HFFc6 (cell line): ENCODE measurements around the gene GPATCH2. TPM values are rescaled to one million over a fixed set of nuclear protein-coding genes. Genes with fewer than 3 reads are reported as not detected.

Source experiments
- DNase-seq: peaks from one replicate; pipeline ENCODE4 v3.0.0-alpha.2; 2018
- H3K27ac Mint-ChIP-seq: 2 replicates; pipeline ENCODE4 v1.8.0; 2020; ENCODE audit warnings: mild to moderate bottlenecking, mixed read lengths
- H3K27me3 Mint-ChIP-seq: 2 replicates; pipeline ENCODE4 v1.8.0; 2021; ENCODE audit warnings: mild to moderate bottlenecking, moderate library complexity, mixed read lengths; ENCODE audit not compliant: insufficient read depth
- H3K36me3 Mint-ChIP-seq: 2 replicates; pipeline ENCODE4 v1.8.0; 2021; ENCODE audit warnings: low read depth, mixed read lengths
- H3K4me1 Mint-ChIP-seq: 2 replicates; pipeline ENCODE4 v1.8.0; 2020; ENCODE audit warnings: low read depth, mixed read lengths
- H3K4me3 Mint-ChIP-seq: 2 replicates; pipeline ENCODE4 v1.8.0; 2020; ENCODE audit warnings: mild to moderate bottlenecking, moderate library complexity, mixed read lengths
- H3K9me3 Mint-ChIP-seq: 2 replicates; pipeline ENCODE4 v1.8.0; 2020; ENCODE audit warnings: mild to moderate bottlenecking, mixed read lengths
- CTCF ChIP-seq: fragments of 200-600 bp; sonication (generic); IDR thresholded peaks from 2 replicates; pipeline ENCODE4 v1.5.0; 2021; ENCODE audit warnings: antibody characterized with exemption, mild to moderate bottlenecking
- total RNA-seq, 6 experiments: library from RNA; stranded (reverse); fragmentation: NEBNext Ultra II Directional; extraction: Animal tissue kit (Norgen Biotek cat#: 25700); gene quantifications; 2 replicates in 1 of 6; 3 replicates in 5 of 6; pipeline ENCODE4 v1.2.3, GENCODE V29; 2021

Gene GPATCH2
- total RNA-seq, 6 experiments from 2014 or later = 8.1 to 11.5 (median 9.8) TPM

DNA sequence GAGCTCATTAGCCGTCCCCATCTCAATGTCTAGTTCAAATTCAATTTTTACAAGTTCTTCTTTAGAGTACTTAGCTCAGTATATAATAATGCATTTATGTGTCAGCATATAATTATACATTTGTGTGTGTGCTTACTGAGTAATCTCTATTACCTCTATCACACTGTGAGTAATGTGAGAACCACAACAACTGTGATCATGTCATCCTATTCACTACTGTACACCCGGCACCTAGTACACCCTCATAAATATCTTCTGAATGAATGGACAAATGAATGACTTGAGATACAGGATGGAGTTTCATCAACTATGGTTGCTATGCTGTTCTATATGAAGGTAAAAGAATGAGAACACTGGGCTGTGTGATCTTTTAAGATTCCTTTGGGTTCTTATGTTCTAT lies 124.0 kb downstream of the GPATCH2 start:
- H3K4me3 Mint-ChIP-seq = no peak overlapping the region
- peak overlapping the region; percentile 31 for H3K27ac Mint-ChIP-seq
- H3K9me3 Mint-ChIP-seq = no peaks in the 10 kb centered on the region
- H3K36me3 Mint-ChIP-seq = peaks cover 16% of the 10 kb centered on the region
- DNase-seq = peak; percentile 28
- H3K27me3 Mint-ChIP-seq = no peaks in the 10 kb centered on the region
- peaks cover 12% of the 10 kb centered on the region for H3K4me1 Mint-ChIP-seq
- TF ChIP-seq CTCF = no peak

GRCh38 chr1:217498209-217498608 lies 132.7 kb downstream of the GPATCH2 start:
- Mint-ChIP-seq H3K36me3 (peaks cover 11% of the 10 kb centered on the region), H3K27me3 (no peaks in the 10 kb centered on the region), H3K27ac (no peak overlapping the region), H3K4me1 (peaks cover 4% of the 10 kb centered on the region), H3K9me3 (no peaks in the 10 kb centered on the region), H3K4me3 (no peak overlapping the region)
- no peak for TF ChIP-seq CTCF
- no peak for DNase-seq

DNA sequence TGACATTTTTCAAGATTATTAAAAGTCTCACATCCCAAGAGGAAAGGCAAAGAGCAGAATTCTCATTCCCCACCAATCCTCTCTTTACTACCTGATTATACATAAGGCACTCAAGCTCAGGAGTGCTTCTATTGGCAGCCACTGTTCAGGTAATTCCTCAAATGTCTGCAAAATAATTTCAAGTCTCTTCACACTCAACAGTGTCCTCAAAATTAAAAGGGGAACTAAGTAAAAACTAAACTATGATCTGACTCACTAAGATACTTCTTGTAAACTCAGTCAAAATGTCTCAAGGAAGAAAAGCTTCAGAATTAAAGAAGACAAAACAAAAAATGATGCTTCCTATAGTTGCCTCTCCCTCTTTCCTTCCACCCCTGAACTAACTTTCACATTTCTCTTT lies 135.6 kb downstream of the GPATCH2 start:
- Mint-ChIP-seq H3K4me3 (no peak overlapping the region), H3K36me3 (peaks cover 18% of the 10 kb centered on the region), H3K9me3 (no peaks in the 10 kb centered on the region), H3K27me3 (no peaks in the 10 kb centered on the region), H3K27ac (no peak overlapping the region), H3K4me1 (peaks cover 8% of the 10 kb centered on the region)
- no peak for TF ChIP-seq CTCF
- no peak for DNase-seq

DNA sequence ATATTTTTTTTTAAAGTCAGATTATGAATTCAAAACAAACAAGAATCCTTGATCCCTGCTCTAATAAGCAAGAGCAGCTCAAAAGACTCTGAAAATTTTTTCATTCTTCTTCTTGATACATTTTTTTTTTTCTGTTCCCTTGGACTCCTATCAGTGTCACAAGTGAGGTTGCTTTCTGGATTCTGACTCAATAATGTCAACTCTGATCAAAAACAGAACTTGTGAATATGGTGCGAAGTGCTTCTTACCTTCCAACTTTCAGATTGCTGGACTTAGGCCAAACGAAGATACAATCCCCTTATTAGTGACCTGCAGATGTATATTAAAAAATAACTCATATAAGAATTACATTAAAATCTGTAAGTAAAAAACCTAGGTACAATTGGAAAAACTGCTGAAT lies 136.1 kb downstream of the GPATCH2 start:
- no peak for TF ChIP-seq CTCF
- Mint-ChIP-seq H3K36me3 (peaks cover 21% of the 10 kb centered on the region), H3K4me1 (peaks cover 8% of the 10 kb centered on the region), H3K9me3 (no peaks in the 10 kb centered on the region), H3K4me3 (no peak overlapping the region), H3K27ac (no peak overlapping the region), H3K27me3 (no peaks in the 10 kb centered on the region)
- no peak for DNase-seq

- Mint-ChIP-seq H3K4me1 (peaks cover 8% of the 10 kb centered on the region), H3K9me3 (no peaks in the 10 kb centered on the region), H3K36me3 (peaks cover 21% of the 10 kb centered on the region), H3K4me3 (no peak overlapping the region), H3K27me3 (peaks cover 1% of the 10 kb centered on the region; the same call in 1 of the 2 replicates), H3K27ac (no peak overlapping the region)
- DNase-seq = peak; percentile 25
- TF ChIP-seq CTCF = no peak
Observed at GRCh38 chr1:217493290-217493689, 137.6 kb downstream of the GPATCH2 start.

DNA sequence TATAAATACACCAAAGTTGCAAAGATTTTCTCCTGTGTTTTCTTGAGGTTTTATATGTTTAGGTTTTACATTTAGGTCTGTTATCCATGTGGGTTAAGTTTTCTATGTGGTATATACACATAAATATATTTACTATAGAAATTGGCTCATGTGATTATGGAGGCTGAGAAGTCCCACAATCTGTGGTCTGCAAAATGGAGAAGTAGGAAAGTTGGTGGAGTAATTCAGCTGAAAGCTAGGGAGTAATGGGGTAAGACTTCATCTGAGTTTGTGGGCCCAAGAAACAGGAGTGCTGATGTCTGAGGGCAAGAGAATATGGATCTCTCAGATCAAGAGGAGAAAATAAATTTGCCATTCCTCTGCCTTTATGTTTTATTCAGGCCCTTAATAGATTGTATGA lies 146.0 kb downstream of the GPATCH2 start:
- Mint-ChIP-seq H3K27me3 (peaks cover 1% of the 10 kb centered on the region; the same call in 1 of the 2 replicates), H3K27ac (no peak overlapping the region), H3K4me1 (peaks cover 14% of the 10 kb centered on the region), H3K9me3 (no peaks in the 10 kb centered on the region; the same call in 1 of the 2 replicates), H3K4me3 (no peak overlapping the region), H3K36me3 (peaks cover 23% of the 10 kb centered on the region)
- TF ChIP-seq CTCF = no peak
- DNase-seq = no peak
